Hepatic stellate cell (primary cell): ENCODE results near the gene RAB1B.
"Not testable (repeated sequence)": the region's sequence is repeated elsewhere in the genome, so short reads cannot be mapped to it uniquely, and the experiment has no call there.

Experiments
- DNase-seq: peaks from one replicate; pipeline ENCODE4 v3.0.0; 2011; ENCODE audit warnings: low spot score

Gene RAB1B

DNA sequence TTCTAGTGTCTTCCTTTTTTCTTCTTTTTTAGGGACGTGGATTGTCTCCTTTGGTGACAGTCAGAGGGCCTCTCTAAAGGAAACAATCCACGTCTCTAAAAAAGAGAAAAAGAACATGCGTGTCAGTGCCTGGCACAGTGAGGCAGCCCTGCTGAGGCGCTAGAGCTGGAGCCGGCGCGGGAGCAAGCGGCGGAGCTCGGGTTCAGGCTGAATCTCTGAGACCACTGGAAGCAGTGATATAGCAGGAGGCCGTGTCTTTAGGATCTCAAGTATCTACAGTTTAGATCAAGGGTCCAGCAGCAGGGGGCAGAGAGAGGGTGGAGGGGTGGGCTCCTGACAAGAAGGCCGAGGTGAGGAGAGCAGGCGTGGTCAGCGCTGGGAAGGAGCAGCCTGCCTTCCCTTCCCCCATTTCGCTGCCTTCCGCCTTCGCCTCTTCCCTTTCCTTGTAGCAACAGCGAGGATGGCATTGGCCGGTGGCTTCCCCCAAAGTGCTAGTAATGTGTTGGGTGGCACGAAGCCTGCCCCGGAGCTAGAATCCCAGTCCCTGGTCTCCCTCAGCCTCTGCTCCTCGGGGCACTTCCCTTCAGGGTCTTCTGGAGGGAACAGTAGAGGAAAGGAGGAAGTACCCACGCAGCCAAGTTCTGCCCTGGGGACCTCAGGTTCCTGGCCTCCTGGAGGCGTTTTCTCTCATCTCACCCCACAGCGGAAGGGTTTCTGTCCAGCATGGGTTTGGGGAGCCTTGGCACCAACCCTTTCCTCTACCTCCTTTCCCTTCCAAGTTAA is 28.2 kb upstream of the RAB1B start:
- DNase-seq = no peak

DNA sequence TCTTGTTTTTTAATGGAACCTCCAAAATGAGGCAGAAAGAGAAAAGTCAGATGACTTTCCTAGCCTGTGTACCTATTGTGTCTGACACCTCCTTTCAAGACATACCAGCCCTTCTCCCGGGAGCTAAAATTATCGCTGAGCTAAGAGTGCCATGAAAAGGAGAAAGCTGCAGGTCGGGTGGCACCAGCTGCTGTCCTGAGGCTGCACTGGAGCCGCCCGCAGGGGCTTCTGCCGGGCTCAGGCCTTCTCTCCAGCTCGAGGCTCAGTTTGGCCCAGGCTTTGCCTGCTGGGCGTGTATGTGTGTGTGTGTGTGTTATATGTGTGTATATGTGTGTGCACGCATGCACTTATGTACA is 27.7 kb upstream of the RAB1B start:
- DNase-seq = no peak

DNA sequence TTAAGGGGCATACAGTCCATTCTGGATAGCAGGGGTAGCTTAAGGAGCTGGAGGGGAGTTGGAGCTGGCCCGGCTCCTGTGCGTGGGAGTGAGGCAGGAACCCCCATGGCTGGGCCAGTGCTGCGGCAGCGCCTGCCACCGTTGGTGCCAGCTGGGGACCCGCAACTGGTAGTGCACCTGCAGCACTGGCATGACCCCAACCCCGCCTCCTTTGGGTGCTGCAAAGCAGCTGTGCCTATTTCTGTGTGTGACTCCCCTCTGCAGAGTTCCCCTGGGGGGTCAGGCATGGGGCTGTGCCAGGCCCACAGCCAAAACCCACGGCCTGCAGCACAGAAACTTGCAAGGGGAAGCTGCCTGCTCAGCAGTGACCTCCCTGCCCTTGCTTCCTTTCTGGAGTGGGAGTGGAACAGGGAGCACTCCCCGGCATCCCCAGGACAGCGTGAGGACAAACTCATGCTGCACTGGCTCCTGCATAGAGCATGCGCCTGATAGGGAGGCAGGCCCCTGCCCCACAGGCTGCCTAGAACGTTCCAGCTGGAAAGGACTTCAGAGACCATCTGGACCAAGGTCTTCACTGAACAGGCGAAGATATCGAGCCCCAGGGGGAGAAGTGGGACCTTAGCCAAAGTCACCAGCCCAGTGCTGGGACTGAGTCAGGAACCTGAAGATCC is 26.2 kb upstream of the RAB1B start:
- no peak for DNase-seq

DNA sequence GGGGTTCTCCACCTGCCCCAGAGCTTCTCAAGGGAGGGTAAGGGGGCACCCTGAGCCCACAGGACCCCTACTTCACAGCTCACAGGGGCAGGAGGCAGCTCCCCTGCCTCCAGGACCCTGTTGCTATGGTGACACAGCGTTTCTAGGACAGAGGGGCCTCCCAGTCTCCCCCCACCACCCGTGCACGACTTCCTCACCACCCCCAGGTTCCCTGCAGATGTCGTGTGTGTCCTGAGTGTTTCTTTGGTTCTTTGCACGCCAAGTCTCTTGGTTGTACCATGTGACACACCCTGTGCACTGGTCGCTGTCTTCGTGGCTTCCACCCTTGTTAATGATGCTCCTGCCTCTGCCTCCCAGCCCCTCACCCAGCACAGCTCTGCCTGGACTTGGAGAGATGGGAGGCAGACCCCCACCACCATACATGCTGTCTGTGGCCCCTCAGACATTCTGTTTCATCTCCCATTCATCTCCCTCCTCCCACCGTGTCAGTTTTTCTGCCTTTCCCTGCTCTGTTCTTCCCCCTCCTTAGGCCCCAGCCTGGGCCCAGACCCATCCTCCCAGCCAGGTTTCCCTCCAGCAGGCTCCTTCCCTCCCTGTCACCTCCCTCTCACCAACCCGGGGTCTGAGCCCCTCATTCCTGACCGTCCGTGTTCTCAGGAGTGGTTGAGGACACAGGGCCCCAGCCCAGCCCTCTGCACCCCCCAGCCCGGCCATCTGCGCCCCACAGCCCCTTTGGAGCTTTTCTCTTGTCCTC is 24.5 kb upstream of the RAB1B start:
- no peak for DNase-seq

DNA sequence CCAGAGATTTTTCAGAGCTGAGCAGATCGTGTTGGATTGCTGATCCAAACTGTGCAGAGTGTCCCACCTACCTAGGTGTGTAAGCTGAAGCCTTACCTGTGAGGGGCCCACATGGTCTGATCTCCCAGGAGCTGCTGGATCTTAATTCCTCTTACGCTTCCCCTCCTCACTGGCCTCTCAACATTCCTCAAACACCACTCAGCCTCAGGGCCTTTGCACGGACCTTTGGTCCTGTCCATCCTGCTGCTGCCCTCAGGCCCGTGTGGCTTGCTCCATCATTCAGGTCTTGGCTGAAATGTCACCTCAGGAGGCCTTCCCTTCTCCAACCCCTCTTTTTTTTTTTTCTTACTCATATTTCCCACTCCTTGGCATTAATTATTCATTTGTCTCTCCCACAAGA is 21.1 kb upstream of the RAB1B start:
- DNase-seq = no peak

DNA sequence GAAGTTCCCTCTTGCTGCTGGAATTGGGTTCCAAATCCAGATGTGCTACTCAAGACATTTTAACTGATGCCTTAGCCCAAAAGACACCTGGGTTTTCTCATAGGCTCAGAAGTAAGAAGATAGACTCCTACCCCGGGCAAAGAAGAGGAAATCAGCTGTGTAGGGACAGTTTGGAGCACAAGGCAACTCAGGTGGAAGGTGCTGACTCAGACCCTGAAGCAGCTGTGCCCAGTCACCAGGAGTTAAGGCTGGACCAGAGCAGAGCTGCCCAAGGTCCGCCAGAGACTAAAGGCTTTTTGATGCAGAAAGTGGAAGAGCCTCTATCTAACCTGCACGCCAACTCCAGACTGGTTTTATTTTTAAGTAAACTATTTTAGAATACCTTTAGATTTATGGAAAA is 20.6 kb upstream of the RAB1B start:
- no peak for DNase-seq

DNA sequence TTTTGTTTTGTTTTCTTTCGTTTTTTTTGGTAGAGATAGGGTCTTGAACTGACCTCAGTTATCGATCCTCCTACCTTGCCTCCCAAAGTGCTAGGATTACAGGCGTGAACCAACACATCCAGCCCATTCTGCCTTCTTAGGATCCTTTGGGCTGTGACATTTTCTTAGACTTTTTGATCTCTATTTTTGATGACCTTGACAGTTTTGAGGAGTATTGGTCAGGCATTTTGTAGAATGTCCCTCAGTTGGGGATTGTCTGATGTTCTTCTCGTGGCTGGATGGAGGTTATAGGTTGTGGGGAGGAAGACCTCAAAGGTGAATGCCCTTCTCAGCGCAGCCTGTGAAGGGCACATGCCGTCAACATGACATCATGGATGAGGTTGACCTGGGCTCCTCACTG is 19.5 kb upstream of the RAB1B start:
- no peak for DNase-seq

DNA sequence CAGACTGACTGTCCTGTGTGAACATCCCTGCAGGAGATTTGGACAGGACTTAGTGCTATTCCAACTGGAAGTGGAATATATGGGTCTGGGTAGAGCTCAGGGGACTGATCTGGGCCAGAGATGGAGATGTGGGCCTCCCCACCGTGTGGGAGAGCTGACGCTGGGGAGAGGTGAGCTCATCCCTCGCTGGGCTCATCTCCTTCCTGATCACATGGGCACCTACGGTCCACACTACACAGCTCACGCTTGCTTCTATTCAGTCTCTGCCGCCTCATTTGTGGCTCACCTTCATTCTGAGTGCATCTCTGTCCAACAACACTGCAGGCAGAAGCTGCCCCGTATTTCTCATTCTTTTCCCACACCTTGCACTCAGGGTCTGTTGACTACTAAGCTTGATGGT is 16.6 kb upstream of the RAB1B start:
- DNase-seq = no peak

DNA sequence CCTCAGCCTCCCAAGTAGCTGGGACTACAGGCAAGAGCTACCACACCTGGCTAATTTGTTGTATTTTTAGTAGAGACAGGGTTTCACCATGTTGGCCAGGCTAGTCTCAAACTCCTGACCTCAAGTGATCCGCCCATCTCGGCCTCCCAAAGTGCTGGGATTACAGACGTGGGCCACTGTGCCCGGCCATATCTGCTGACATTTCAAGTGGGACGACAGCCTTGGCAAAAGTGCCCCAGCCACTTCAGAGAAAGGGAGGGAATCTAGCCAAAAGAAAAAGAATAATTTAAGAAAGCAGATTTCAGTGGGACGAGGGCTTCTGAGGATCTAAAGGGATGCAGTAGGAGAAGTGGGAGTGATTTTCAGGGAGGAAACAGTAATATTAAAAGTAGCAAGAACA is 15.4 kb upstream of the RAB1B start:
- not testable (repeated sequence) for DNase-seq

DNA sequence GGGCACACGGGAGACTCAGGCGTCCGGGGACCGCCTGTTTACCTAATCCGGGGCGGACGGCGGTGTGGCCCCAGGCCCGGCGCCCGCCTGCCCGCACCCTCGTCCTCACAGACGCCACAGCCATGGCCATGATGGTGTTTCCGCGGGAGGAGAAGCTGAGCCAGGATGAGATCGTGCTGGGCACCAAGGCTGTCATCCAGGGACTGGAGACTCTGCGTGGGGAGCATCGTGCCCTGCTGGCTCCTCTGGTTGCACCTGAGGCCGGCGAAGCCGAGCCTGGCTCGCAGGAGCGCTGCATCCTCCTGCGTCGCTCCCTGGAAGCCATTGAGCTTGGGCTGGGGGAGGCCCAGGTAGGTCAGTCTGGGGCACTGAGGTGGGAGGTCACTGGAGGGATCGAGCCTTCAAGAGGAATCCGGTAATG is 10.0 kb upstream of the RAB1B start:
- no peak for DNase-seq

DNA sequence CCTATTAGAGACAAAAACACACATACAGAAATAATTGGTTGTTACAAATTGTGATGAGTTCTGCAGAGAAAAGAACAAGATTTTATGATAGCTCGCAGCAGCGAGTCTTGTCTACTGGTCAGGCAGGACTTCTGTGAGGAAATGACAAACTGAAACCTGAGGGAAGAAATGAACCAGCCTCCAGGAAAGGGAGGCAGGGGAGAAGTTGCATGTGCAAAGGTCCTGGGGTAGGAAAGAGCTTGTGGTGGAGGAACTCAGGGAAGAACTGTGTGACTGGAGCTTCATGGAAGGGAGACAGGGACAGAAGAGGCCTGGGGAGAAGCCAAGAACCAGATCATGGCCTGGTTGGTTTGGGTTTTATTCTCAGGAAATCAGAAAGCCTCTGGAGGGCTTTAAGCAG is 9.2 kb upstream of the RAB1B start:
- no peak for DNase-seq

DNA sequence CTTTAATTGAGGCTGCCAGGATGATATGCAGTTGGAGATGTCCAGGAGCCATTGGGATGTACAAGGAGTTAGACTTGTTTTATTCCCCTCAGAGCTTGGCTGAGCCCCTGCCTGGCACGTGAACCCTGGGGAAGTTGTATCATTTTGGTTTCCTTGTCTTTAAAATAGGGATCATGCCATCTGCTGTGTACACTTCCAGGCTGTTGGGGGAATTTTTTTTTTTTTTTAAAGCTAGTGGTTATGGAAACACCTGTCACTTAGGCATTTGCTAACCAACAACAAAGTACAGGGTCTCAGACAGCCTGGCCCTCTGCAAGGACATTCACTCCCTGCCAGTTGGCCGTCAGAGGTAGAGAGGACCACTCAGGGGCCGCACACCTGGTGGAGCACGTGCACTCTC is 8.5 kb upstream of the RAB1B start:
- no peak for DNase-seq

DNA sequence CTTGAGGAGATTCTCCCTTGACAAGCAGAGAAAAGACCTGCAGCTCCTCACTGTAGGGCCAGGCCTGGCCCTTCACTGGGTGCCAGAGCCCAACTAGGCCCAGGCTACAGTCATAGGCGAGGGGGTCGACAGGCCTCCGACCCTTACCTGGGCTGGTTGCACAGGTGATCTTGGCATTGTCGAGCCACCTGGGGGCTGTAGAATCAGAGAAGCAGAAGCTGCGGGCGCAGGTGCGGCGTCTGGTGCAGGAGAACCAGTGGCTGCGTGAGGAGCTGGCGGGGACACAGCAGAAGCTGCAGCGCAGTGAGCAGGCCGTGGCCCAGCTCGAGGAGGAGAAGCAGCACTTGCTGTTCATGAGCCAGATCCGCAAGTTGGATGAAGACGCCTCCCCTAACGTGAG is 6.9 kb upstream of the RAB1B start:
- no peak for DNase-seq

DNA sequence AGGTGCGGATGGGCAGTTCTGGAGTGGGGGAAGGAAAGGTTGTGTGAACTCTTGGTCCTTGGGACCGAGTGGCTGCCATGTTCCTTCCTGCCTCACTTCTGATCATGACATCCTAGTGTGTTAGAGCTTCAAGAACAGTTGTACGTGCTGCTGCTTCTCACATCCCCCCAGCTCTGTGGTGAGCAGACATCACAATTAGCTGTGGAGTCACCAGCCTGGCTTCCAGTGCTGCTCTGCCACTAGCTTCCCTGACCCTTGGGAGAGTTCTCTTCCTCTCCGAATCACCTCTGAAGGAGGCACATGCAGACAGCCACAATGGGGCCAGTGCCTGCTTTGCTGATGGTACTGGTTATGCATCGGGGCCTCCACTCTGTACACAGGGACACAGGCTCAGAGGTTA is 6.2 kb upstream of the RAB1B start:
- DNase-seq = no peak

DNA sequence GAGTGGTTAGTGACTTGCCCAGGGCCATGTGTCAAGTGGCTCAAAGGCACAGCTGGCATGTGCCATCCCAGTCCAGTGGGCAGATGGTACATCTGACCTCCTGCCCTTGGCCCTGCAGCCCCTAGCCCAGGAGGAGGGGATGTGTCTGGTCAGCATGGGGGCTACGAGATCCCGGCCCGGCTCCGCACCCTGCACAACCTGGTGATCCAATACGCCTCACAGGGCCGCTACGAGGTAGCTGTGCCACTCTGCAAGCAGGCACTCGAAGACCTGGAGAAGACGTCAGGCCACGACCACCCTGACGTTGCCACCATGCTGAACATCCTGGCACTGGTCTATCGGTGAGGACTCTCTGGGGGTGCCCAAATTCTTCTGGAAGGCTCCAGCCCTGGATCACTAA is 5.7 kb upstream of the RAB1B start:
- no peak for DNase-seq

DNA sequence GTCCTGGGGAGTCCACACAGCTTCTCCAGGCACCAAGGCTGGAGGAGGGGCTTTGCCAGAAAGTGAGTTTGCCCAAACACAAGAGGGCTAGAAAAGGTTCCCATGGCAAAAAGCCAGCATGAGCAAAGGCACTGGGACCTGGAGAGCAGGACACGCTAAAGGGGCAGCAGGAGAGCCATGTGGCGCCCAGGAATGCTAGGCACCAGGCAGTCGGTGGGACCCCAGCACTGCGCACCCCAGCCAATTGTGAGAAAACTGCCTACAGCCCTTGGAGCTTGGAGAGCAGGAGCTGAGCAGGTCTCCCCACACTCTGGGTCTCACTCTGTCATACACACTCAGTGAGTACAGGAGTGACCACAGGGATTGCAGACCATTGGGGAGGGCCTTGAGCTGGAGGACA is 5.2 kb upstream of the RAB1B start:
- no peak for DNase-seq

DNA sequence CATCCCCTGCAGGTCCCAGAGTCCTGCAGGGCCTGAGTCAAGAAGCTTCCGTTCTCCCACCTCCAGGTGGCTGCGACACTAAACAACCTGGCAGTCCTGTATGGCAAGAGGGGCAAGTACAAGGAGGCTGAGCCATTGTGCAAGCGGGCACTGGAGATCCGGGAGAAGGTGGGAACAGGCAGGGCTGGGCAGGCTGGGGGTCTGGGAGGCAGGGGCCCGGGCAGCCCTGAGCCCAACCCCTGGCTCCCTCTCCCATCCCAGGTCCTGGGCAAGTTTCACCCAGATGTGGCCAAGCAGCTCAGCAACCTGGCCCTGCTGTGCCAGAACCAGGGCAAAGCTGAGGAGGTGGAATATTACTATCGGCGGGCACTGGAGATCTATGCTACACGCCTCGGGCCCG is 4.7 kb upstream of the RAB1B start:
- DNase-seq = no peak

DNA sequence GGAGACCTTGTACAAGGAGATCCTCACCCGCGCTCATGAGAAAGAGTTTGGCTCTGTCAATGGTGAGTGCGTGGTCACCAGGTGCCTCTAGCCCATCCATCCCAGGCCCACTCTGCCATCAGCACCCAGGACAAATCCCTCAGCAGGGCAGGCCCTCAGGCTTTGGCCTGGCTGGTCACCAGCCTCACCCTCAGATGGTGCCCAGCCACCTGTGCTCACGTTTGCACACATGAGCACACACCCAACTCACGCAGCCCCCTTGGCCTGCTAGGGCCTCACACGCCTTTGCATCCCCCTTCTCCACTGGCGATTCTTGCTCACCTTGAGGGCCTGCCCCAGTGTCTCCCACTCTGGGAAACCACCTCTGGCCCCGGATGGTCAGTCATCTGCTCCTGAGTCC is 4.1 kb upstream of the RAB1B start:
- no peak for DNase-seq

DNA sequence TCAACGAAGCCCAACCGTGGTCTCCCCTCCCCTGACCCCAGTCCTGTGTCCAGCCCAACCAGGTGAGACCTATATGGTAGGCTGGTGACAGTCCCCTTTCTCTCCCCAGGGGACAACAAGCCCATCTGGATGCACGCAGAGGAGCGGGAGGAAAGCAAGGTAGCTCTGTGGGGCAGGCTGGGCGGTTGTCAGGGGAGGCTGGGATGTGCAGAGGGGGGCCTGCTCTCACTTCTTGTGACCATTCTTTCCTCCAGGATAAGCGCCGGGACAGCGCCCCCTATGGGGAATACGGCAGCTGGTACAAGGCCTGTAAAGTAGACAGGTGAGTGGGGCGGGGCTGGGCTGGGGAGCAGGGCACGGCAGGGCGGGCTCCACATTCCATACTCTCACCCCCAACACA is 3.5 kb upstream of the RAB1B start:
- DNase-seq = no peak

DNA sequence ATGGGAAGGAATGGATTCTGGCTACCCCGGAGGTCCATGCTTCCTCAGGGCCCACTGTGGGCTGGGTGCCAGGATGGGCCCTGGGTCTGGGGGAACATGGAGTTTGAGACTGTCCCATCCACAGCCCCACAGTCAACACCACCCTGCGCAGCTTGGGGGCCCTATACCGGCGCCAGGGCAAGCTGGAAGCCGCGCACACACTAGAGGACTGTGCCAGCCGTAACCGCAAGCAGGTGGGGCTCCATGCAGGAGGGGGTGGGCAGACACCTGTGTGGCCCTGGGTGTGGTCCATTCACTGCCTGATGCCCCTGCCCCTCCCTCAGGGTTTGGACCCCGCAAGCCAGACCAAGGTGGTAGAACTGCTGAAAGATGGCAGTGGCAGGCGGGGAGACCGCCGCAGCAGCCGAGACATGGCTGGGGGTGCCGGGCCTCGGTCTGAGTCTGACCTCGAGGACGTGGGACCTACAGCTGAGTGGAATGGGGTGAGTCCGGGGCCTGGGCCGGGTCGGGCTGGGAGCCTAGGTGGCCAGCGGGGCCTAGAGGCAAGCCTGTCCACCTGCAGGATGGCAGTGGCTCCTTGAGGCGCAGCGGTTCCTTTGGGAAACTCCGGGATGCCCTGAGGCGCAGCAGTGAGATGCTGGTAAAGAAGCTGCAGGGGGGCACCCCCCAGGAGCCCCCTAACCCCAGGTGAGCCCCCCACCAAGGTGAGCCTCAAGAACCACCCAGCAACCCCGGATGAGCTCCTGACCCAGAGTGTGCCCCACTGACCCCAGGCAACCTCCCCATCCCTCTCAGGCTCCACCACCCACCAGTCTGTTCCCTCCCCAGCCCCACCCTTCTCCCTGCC is 2.7 kb upstream of the RAB1B start:
- no peak for DNase-seq

DNA sequence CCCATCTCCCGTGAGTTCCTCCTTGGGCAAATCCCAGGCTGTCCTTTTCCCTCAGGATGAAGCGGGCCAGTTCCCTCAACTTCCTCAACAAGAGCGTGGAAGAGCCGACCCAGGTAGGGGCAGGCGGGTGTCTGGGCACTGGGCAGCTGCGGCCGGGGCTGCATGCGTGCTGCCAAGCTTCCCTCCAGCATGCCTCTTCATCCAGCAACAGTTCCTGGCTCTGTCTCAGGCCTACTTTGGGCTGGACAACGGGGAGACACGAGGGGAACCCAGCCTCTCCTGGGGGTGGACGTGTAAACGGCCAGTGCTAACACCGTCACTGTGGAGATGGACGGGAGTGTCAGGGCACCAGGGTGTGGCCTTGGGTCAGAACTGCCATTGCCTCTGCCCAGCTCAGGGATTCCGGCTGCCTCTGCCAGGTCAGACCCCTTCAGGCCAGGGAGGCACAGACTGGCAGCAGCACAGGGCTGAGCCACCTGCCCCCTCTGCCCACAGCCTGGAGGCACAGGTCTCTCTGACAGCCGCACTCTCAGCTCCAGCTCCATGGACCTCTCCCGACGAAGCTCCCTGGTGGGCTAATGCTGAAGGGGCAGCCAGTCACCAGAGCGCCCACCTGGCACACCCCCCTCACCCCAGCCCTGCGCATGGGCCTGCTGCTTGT is 1.9 kb upstream of the RAB1B start:
- DNase-seq = no peak

DNA sequence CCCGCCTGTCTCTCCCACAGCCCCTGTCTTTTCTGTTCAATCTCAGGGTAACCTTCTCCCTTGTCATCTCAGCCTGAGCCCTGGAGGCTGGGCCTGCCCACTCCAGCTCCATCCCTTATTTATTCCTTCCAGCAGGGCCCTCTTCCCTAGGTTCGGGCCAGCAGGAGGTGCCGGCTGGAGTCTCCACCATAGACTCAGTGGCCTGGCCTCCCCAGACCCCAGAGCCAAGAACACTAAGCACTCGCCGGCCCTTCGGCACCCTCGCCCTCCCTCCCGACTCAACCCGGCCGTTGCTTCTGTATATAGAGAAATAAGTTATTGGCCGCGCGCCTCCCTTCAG is 1.4 kb upstream of the RAB1B start:
- no peak for DNase-seq
